Mucosa of rectum (tissue), 2 donors: Measurements from ENCODE around the gene STIMATE.

Experiments
- H3K27ac ChIP-seq, 2 donors: one replicate each; pipeline ENCODE4 v1.7.0; 2013; ENCODE audit warnings: inconsistent platforms in 2 of 2, low read depth in 2 of 2, low read length in 2 of 2
- H3K27me3 ChIP-seq, 2 donors: one replicate each; pipeline ENCODE4 v1.7.0; 2013; ENCODE audit warnings: low read length in 2 of 2; ENCODE audit not compliant: control insufficient read depth in 2 of 2, insufficient read depth in 2 of 2
- H3K36me3 ChIP-seq, 2 donors: one replicate each; pipeline ENCODE4 v1.7.0; 2013; ENCODE audit warnings: low read length in 2 of 2; ENCODE audit not compliant: control insufficient read depth in 2 of 2, insufficient read depth in 2 of 2
- H3K4me1 ChIP-seq, 2 donors: one replicate each; pipeline ENCODE4 v1.7.0; 2013; ENCODE audit warnings: low read length in 2 of 2, mild to moderate bottlenecking in 1 of 2; ENCODE audit not compliant: control insufficient read depth in 2 of 2, insufficient read depth in 2 of 2
- H3K4me3 ChIP-seq, 2 donors: one replicate each; pipeline ENCODE4 v1.7.0; 2013; ENCODE audit warnings: low read length in 2 of 2
- H3K9ac ChIP-seq, 2 donors: one replicate each; pipeline ENCODE4 v1.7.0; 2013; ENCODE audit warnings: low read length in 2 of 2, low read depth in 1 of 2, mild to moderate bottlenecking in 1 of 2
- H3K9me3 ChIP-seq, 2 donors: one replicate each; pipeline ENCODE4 v1.7.0; 2013; ENCODE audit warnings: low read length in 2 of 2; ENCODE audit not compliant: control insufficient read depth in 2 of 2
- donor health status: healthy.
- donor health status: Normal muscosa, but diverticular disease.

STIMATE gene

DNA sequence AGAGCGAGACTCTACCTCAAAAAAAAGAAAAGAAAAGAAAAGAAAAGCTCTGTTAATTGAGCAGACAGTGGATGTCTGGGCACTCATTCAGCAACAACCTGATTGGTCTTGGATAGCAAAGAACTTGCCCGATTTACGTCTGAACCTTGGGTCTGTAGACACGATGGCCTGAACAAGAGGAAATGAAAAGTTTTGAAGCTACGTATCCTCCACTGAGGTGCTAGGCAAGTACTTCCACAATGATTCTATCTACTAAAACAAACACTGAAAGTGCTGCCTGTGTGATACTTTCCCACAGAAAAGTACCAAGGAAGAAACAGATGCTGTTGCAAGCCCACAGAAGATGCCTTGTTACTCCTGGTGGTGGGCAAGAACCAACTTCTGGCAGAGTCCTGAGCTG, 40.7 kb downstream of the STIMATE start:
- Histone ChIP-seq H3K36me3 (peaks cover 5 to 8% of the 10 kb centered on the region in 2 donors), H3K9me3 (no peaks in the 10 kb centered on the region), H3K4me1 (no peaks in the 10 kb centered on the region), H3K9ac (no peak overlapping the region), H3K27me3 (no peaks in the 10 kb centered on the region), H3K4me3 (no peak overlapping the region), H3K27ac (no peak overlapping the region)

DNA sequence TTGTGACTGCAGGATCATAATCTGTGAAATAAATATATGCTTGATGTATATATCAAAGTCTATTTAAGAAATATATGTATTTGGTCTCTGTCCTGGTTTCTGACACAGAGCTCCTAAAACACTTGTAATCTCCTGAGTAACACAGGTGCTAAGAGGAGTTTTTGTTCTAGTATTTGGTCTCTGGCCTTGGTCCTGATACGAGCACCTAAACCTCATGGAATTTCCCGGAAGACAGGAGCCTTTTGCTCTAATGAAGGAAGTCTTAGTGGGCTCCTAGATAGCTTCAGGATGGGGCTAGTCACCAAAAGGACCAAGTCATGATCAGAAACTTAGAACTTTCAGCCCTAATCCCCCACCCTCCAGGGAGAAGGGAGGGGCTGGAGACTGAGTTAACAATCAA, 43.3 kb downstream of the STIMATE start:
- H3K36me3 ChIP-seq: peaks cover 5 to 14% of the 10 kb centered on the region in 2 donors
- no peaks in the 10 kb centered on the region for H3K27me3 ChIP-seq
- no peaks in the 10 kb centered on the region for H3K4me1 ChIP-seq
- no peaks in the 10 kb centered on the region for H3K9me3 ChIP-seq
- no peak overlapping the region for H3K9ac ChIP-seq
- H3K4me3 ChIP-seq: no peak overlapping the region
- H3K27ac ChIP-seq: no peak overlapping the region

DNA sequence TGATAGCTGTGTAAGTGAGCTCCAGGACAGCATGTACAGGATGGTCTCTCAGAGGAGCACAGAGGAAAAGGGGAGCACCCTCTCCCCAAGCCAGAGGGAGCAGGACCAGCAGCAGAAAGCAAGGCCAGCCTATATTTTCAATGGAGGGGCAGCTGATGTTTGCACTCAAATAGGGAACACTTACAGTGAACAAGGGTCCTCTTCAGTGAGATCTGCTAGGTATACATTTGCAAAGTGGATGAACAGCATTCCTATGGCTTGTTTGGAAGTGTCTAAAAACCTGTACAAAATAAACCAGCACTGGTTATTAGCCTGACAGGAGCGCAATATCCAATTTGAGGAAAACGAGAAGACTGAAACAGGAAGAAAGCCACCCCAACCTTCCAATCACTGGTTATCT, 44.9 kb downstream of the STIMATE start:
- H3K27ac ChIP-seq: no peak overlapping the region
- no peaks in the 10 kb centered on the region for H3K27me3 ChIP-seq
- no peak overlapping the region for H3K4me3 ChIP-seq
- H3K9ac ChIP-seq: no peak overlapping the region
- H3K36me3 ChIP-seq: peaks cover 7 to 17% of the 10 kb centered on the region in 2 donors
- no peaks in the 10 kb centered on the region for H3K9me3 ChIP-seq
- H3K4me1 ChIP-seq: no peaks in the 10 kb centered on the region

DNA sequence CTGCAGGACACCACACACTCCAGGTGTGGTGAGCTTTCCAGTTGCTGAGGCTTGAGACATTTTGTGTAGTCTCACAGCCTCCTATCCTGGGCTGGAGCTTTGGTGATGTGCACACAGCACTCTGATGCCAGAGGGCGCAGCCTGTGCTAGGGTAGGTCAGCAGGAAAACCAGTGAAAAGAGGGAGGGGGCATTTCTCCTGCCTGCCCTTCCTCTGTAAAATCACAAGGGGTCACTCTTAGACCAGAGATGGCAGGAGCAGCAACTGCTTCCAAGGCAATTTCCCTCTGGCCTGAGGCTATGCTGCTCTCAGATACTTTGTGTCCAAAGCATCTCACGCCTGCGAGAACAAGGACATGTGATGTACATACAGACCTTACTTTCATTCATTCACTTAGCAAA, 46.0 kb downstream of the STIMATE start:
- Histone ChIP-seq H3K9me3 (no peaks in the 10 kb centered on the region), H3K4me3 (no peak overlapping the region), H3K27ac (no peak overlapping the region), H3K9ac (no peak overlapping the region), H3K27me3 (no peaks in the 10 kb centered on the region), H3K36me3 (peaks cover 7 to 19% of the 10 kb centered on the region in 2 donors), H3K4me1 (no peaks in the 10 kb centered on the region)

DNA sequence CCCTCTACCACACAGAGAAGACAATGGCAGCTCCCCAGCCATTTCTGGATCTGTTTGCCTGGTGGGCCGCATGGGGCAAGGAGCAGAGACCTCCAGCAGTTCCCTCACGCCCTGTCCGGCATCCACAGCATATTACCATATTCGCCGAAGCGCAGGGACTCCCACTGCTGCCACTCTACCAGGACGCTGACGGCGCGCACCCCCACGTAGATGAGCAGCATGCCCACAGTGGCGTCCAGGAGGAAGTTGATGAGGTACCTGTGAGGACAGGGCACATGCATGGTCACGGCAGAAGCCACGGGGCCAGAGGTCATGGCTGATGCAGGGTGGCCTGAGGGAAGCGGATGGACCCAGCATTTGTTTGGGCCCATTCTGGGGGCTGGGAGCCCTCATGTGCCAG, 47.7 kb downstream of the STIMATE start:
- no peak overlapping the region for H3K27ac ChIP-seq
- H3K4me3 ChIP-seq: no peak overlapping the region
- H3K27me3 ChIP-seq: no peaks in the 10 kb centered on the region
- peaks cover 7 to 19% of the 10 kb centered on the region in 2 donors for H3K36me3 ChIP-seq
- no peaks in the 10 kb centered on the region for H3K4me1 ChIP-seq
- no peak overlapping the region for H3K9ac ChIP-seq
- no peaks in the 10 kb centered on the region for H3K9me3 ChIP-seq

DNA sequence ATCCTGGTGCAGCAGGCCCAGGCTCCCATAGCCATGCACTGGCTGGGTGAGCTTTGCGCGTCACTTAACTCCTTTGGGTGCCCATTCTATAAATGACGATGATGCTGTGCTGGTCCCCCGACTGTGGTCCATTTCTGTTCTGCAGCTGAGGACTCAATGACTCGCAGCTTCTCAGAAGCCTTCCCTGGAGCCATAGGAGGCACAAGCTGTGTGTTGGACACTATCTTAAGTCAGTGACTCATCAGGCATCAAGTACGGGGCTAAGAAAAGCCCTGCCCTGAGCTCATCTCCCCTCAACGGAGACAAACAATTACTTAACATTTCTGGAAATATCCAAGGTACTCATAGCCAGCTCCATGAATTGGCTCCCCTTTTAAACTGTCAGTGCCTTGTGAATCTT, 48.7 kb downstream of the STIMATE start:
- Histone ChIP-seq H3K9ac (no peak overlapping the region), H3K27ac (peak overlapping the region in 1 of 2 donors; percentile 34), H3K4me3 (no peak overlapping the region), H3K9me3 (no peaks in the 10 kb centered on the region), H3K4me1 (no peaks in the 10 kb centered on the region), H3K27me3 (no peaks in the 10 kb centered on the region), H3K36me3 (peaks cover 7 to 19% of the 10 kb centered on the region in 2 donors)

DNA sequence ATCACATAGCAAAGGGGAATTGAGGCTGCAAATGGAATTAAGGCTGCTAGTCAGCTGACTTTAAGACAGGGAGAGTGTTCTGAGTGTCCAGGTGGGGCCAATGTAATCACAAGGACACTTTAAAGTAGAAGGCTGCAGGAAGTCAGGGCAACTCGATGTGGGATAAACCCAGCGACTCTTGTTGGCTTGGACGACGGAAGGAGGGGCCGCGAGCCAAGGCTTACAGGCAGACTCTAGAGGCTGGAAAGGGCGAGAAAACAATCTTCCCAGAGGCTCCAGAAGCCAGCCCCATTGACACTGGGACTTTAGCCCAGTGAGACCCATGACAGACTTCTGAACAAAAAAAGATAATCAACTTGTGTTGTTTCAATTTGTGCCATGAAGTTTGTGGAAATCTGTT, 49.6 kb downstream of the STIMATE start:
- H3K9me3 ChIP-seq: no peaks in the 10 kb centered on the region
- no peaks in the 10 kb centered on the region for H3K27me3 ChIP-seq
- peaks cover 8 to 19% of the 10 kb centered on the region in 2 donors for H3K36me3 ChIP-seq
- peaks cover 0 to 1% of the 10 kb centered on the region in 2 donors for H3K4me1 ChIP-seq
- no peak overlapping the region for H3K27ac ChIP-seq
- H3K4me3 ChIP-seq: no peak overlapping the region
- no peak overlapping the region for H3K9ac ChIP-seq

DNA sequence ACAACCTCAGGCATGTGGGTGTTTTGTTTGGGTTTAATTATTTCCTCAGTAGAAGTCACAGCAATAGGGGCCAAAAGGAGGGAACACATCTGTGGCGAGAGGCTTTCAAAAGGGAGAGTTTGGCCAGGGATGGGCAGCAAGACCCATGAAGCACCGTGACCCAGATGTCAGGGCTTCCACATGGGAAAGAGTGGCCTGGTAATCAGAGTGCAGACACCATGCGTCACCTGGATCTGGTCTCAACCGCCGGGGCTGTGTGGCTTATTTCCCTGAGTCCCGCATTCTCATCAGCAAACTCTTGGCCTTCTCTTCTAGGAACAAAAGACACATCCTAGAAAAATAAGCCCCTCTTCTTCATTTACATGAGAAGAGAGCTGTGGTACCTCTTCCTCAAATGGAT, 50.1 kb downstream of the STIMATE start:
- H3K4me1 ChIP-seq: peaks cover 0 to 4% of the 10 kb centered on the region in 2 donors
- H3K9me3 ChIP-seq: no peaks in the 10 kb centered on the region
- no peak overlapping the region for H3K9ac ChIP-seq
- no peak overlapping the region for H3K27ac ChIP-seq
- no peaks in the 10 kb centered on the region for H3K27me3 ChIP-seq
- peaks cover 12 to 19% of the 10 kb centered on the region in 2 donors for H3K36me3 ChIP-seq
- no peak overlapping the region for H3K4me3 ChIP-seq

DNA sequence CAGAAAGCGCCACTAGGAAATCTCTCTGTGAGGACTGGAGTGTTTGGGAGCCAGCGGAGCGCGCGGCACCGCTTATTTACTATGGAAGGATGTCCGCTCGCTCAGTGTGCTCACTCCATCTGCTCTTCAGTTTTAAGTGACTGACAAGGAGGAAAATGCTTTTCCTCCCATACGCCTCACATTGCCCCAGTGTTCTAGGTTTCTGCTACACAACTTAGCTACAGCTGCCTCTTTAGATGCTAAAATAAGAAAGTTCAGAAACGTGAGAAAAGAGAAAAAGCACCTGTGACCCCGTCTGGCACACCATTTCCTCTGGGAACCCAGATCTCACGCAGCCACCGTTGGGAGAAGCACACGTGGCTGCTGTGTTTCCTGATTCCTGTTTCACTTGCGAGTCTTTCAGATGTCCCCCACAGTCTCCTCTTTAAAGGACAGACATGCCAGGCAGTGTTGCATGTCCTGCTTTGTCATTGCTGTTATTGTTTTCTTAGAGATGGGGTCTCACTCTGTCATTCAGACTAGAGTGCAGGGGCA, 50.8 kb downstream of the STIMATE start:
- no peaks in the 10 kb centered on the region for H3K9me3 ChIP-seq
- H3K9ac ChIP-seq: no peak overlapping the region
- H3K27me3 ChIP-seq: no peaks in the 10 kb centered on the region
- H3K27ac ChIP-seq: no peak overlapping the region
- H3K36me3 ChIP-seq: peaks cover 14 to 16% of the 10 kb centered on the region in 2 donors
- peaks cover 0 to 4% of the 10 kb centered on the region in 2 donors for H3K4me1 ChIP-seq
- no peak overlapping the region for H3K4me3 ChIP-seq

DNA sequence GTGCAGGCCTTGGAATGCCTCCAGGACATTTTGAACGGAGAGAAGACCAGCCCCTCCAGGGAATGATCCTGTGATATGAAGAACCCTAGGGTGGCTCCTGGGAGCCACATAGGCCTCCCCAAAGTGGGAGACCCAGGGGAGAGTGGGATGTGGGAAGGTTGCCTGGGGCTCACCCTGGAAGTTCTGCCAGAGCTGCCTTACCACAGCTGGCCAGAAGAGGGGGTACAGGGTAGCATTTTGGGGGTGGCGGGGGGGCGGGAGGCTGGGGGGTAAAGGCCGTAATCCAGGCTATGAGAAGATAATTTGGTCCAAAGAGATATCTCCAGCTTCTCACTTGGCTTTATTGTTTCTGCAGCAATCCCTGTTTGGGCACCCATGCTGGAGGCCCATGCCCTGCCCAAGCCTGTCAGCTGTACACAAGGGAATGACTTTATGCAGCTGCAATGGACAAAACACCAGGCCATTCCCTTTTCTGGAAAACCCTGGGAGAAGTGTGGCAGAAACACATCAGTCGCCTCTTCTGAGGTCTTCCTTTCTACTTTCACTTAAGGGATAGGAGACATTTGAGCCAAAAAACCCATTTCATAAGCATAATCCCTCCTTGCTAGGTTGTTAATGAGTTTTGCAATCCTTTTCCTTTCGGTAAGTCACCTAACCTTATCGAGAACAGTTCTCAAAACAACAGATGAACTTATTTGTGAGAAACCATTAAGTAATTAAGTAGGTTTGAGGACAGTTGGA, 51.5 kb downstream of the STIMATE start:
- Histone ChIP-seq H3K27me3 (no peaks in the 10 kb centered on the region), H3K36me3 (peaks cover 17 to 19% of the 10 kb centered on the region in 2 donors), H3K4me1 (peaks cover 0 to 4% of the 10 kb centered on the region in 2 donors), H3K27ac (peak overlapping the region; percentile 49 to 56), H3K9me3 (no peaks in the 10 kb centered on the region), H3K9ac (no peak overlapping the region), H3K4me3 (no peak overlapping the region)
